ENCODE data around the gene TNFRSF21.
A peak's percentile ranks its signal among the peaks of the same experiment; 100 is the strongest.
"Not testable (repeated sequence)": the region's sequence is repeated elsewhere in the genome, so short reads cannot be mapped to it uniquely, and the experiment has no call there.

The TNFRSF21 gene

DNA sequence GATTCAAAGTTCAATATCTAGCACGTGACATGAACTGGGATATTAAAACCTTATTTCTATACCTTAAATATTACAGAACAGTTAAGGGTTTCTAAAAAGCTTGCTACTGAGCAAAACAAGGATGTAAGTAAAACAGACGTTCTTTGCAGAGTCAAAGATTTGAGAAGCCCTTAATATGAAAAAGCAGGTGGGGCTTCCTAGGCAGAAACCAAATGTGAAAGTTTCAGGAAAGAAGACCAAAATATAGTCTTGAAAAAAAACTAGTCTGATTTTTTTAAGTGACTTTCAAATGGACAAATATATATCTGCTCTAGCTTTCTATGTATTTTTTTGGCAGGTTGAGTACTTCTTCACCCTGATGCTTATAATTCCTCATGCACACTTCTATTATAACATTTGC lies 63.2 kb downstream of the TNFRSF21 start:
- DNase-seq = no peak

DNA sequence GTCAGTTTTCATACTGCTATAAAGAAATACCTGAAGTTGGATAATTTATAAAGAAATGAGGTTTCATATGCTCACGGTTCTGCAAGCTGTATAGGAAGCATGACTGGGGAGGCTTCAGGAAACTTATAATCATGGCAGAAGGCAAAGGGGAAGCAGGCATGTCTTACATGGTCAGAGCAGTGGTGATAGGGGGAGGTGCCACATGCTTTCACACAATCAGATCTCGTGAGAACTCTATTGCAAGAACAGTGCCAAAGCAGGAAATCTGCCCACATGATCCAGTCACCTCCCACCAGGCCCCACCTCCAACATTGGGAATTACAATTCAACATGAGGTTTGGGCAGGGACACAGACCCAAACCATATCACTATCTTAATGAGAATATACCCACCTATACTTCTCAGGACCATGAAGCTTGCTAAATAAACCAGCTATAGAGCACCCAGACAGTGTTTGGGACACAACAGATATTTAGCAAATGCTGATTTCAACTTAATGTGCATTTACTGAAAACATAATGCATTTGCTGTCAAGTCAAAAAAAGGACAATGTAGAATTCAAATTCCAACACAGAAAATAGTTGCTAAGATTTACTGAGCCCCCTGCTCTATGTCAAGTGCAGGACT lies 63.8 kb downstream of the TNFRSF21 start:
- DNase-seq = no peak

DNA sequence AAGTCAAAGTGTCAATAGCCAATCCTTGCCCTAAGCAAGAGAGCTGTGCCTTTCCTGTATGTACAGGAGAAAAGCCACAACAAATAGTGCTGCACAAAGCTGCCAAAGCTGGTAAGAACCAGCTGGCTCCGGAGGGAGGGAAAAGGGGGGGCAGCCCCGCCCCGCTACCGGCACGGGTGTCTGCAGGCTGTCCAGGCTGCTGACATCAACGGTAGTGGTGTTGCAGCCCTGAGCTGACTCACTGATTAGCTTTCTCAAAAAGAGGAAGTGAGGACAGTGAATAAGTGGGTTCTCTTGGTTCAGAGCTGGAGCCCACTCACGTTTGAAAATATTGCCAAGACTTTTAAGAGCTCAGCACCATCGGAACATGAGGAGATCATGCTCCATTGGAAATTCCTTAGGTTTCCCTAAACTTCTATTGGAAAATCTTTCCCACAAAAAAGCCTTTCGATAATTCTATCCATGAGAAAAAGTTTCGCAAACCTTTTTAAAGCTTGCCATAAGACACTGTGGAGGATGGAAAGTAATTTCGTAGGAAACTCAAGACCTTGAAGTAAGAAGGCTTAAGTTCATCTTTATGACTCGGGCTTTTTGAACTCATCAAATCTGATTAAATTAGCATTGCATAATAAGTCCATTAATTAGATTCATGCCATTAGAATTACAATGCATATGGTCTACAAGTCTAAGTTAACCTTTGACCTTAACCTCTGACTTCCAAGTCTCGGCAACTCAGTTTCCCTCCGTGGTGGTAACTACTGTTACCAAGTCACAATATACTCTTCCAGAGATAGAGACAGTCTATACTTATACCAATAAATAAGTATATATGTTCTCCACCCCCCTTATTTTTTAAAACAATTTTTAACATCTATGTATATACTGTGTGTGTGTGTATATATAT lies 67.0 kb downstream of the TNFRSF21 start:
- DNase-seq = peak; percentile 97

GRCh38 chr6:47241742-47242482 lies 67.8 kb downstream of the TNFRSF21 start:
- DNase-seq = peak; percentile 21

GRCh38 chr6:47240277-47240890 lies 69.3 kb downstream of the TNFRSF21 start:
- DNase-seq = no peak

GRCh38 chr6:47239546-47239945 lies 70.2 kb downstream of the TNFRSF21 start:
- no peak for DNase-seq

- no peak for DNase-seq
These were observed 71.2 kb downstream of the TNFRSF21 start for GRCh38 chr6:47238456-47238995.

DNA sequence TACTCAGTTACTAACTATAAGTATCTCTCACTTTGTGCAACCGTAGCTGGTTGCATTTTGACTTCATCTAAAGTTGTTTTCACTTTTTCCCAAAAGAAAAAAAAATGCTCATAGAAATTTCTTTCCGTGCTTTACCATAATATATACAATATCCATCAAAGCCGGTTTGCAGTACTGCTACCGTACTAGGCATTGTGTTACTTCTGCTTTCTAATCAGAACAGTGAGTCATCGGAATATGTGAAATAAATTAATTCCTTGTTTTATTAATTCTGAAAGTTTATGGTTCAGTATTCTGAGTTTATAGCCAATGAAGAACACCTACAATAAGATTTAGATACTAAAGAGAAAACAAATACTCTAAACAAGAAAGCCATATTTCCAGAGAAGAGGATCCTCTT lies 72.5 kb downstream of the TNFRSF21 start:
- no peak for DNase-seq

DNA sequence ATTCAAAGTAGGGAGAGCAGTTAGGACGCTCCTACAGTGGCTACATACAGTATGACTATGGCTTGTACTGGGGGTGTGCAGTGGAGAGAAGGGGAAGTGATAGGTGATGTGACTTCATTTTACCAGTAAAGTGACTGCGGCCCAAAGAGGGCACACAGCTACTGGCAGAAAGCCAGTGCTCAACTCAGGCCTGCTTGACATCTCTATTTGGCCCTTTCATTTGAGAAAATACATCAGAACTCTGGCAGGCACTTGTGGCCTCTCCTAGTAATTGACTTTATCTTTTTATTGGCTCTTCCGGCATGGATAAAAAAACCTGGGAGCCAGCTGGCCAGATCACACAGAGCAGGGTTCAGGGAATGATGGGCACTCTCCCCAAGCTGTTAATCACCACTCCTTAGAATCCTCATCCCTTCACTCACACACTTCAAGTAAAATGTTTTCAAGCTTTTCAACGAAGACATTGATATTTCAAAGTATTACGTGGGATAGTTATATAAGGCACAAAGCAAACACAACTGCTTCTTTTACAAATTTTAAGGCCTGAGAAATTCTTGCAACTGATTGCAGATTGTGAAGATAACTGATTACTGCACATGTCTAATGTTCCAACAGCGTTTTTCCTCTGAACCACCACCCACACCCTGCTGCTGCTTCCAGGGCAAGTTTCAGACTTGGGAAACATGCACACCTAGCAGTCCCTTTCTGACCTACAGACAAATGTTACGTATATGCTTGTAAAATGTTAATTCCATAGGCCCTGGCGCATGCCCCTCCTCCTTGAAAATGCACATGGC lies 73.5 kb downstream of the TNFRSF21 start:
- no peak for DNase-seq

DNA sequence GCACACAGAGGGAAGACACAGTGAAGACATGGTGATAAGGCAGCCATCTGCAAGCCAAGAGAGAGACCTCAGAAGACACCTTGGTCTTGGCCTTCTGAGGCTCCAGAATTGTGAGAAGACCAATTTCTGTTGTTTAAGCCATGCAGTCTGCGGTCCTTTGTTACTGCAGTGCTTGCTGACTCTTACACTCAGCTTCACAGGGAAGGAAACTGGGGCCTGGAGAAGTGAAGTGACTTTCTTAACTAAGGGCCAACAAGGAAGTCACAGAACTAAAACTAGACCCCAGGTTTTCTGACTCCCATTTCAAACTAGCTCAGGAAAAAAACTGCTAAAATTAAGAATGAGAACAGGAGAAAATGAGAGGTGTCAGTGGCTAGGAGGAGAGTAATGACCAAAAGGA lies 74.3 kb downstream of the TNFRSF21 start:
- DNase-seq = no peak

DNA sequence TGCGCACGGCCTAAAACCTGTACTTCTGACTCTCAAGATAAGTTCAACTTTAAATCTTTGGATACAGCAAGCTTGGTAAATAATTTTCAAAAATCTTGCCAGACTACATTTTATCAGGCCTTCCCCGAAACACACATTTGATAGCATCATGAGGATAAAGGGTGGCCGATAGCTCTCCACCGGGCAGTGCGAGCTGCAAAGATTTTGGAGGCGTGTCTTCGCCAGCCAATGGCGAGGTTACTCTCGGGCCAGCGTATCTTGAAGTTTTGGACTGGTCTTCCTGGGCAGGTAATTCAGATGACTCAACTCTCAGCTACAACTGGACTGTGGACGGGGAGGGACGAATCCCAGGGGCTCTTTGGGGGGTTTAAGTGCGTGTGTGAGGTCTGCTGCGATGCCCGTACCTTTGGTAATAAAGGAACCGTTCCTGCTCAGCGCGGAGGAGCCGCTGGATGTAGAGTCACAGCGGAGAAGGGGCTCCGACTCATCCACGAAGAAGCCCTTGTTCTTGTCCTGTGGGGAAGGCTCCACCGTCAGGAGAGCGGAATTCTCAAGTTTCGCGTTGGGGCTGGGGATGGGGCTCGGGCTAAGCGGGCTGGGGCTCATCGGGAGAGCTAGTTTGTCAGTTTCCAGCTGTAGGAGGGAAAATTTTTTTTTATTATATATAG lies 75.3 kb downstream of the TNFRSF21 start:
- no peak for DNase-seq

DNA sequence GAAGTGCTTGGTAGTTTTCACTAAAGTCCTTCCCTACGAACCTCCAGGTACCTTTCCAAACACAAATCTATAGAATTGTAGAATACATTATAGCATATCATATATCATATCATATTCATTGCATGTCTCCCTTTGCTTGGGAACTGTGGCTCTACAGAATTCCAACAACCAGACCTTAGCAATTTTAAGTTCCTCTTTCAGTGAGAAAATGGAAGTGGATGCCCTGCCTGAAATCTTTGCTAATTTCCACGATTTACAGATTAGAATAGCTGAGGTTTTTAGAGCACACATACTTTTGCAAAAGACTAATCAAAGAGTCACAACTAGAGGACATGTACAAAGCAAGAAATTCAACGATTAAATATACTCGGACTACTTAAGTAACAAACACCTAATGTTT lies 78.6 kb downstream of the TNFRSF21 start:
- DNase-seq = no peak

GRCh38 chr6:47230579-47230978 lies 79.1 kb downstream of the TNFRSF21 start:
- DNase-seq = peak; percentile 87

- no peak for DNase-seq
These were observed 80.5 kb downstream of the TNFRSF21 start for GRCh38 chr6:47229255-47229654.

DNA sequence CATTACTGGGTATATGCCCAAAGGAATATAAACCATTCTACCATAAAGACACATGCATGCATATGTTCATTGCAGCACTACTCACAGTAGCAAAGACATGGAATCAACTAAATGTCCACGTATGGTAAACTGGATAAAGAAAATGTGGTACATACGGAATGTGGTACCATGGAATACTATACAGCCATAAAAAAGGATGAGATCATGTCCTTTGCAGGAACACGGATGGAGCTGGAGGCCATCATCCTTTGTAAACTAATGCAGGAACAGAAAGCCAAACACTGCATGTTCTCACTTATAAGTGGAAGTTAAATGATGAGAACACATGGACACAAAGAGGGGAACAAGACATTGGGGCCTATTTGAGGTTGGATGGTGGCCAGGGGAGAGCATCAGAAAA lies 81.6 kb downstream of the TNFRSF21 start:
- not testable (repeated sequence) for DNase-seq

DNA sequence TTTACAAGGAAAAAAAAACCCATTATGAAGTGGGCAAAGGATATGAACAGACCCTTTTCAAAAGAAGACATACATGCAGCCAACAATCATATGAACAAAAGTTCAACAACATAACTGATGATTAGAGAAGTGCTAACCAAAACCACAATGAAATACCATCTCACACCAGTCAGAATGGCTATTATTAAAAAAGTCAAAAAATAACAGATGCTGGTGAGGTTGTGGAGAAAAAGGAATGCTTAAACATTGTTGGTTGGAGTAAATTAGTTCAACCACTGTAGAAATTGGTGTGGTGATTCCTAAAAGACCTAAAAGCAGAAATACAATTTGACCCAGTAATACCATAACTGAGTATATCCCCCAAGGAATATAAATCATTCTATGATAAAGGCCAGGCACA lies 86.5 kb downstream of the TNFRSF21 start:
- DNase-seq = not testable (repeated sequence)

- no peak for DNase-seq
These were observed 88.1 kb downstream of the TNFRSF21 start for GRCh38 chr6:47221565-47221964.

- DNase-seq = no peak
These were observed 100.1 kb downstream of the TNFRSF21 start for GRCh38 chr6:47209632-47210031.

DNA sequence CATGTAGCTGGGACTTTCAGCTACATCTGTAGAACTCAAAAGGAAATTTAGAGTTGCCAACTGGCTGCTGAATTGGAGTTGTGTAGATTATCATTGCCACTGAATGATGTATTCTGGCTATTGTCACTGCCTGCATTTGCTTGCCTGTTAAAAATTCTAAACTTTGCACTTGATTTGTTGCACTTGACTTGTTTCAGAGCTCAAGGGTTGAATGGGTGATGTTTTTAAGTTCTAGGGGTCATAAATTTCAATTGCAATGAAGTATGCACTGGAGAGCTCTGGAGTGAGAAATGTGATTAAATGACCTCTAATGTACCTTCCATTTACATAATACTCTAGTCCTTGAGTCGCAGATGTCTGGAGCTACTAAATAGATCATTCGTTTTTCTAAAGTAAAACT lies 102.4 kb downstream of the TNFRSF21 start:
- DNase-seq = no peak

GRCh38 chr6:47206626-47207025 lies 103.1 kb downstream of the TNFRSF21 start:
- no peak for DNase-seq

GRCh38 chr6:47203938-47204611 lies 105.6 kb downstream of the TNFRSF21 start:
- no peak for DNase-seq
